Peyer's patch (tissue), 4 donors: ENCODE measurements around the gene MAN2A1.

Source experiments
- CTCF ChIP-seq, 6 experiments: fragments of 450-650 bp in 4 of 6; fragments of 200-600 bp in 2 of 6; sonication (generic) in 1 of 6; IDR thresholded peaks; one replicate each; pipeline ENCODE4 v1.5.1; 2017 to 2019; ENCODE audit warnings: antibody characterized with exemption in 6 of 6, mild to moderate bottlenecking in 3 of 6, moderate library complexity in 1 of 6
- POLR2A ChIP-seq, 2 donors: fragments of 450-650 bp; IDR thresholded peaks; one replicate each; pipeline ENCODE4 v1.5.1; 2017; ENCODE audit warnings: antibody characterized with exemption in 2 of 2, mild to moderate bottlenecking in 2 of 2, moderate library complexity in 2 of 2

DNA sequence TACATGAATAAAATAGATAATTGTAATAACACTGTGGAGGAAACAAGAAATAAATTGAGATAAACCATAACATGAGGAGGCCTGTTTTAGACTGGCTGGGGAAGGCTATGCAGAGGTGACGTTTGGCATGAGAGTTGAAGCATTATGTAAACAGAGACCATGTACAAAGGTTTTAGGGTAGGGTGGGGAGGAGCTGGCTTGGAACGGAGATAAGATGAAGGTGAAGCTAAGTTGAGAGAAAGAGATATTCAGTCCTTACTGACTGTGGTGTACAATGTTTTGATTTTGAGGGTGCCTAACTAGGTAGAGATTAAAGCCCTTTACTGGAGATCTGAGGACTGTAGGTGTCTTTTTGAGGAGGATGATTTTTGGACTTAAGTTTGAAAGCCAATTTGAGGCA is 17.8 kb downstream of the MAN2A1 start:
- TF ChIP-seq POLR2A (IDR thresholded peaks at IDR 0.05) (no peak), CTCF (IDR thresholded peaks at IDR 0.05) (no peak)
